Endothelial cell of umbilical vein (primary cell): ENCODE data around the gene GARIN5A. TPM values are rescaled to one million over a fixed set of nuclear protein-coding genes. Genes with fewer than 3 reads are reported as not detected.

Experiments used
- BruUV-seq: library from RNA; stranded (reverse); fragments of 400-500 nt; replicated peaks from 2 replicates; lab custom pipeline; 2021; lab: Mats Ljungman, UMichigan
- CTCF ChIA-PET: fragments of 300-600, 350-600 bp; sonication (Branson Sonifier 250); formaldehyde crosslinking; loops from one replicate; lab custom pipeline; 2021; ENCODE audit warnings: antibody characterized with exemption, inconsistent platforms; lab: Charles Lee
- POLR2A ChIA-PET: fragments of 300-600, 350-600 bp; sonication (Branson Sonifier 250); formaldehyde crosslinking; loops from one replicate; lab custom pipeline; 2021; ENCODE audit warnings: antibody characterized with exemption, inconsistent platforms; lab: Charles Lee
- DNase-seq: peaks from one replicate; pipeline ENCODE4 v3.0.0-alpha.2; 2011; ENCODE audit warnings: low read depth, low spot score
- FAIRE-seq: peaks from 2 replicates; lab custom pipeline; 2011; peaks lifted over from hg19 to GRCh38; lab: Jason Lieb, UNC
- H2AFZ ChIP-seq: 2 replicates; pipeline ENCODE4 v1.6.0; 2012; ENCODE audit warnings: low read depth, low read length, control low read depth, inconsistent platforms
- H3K27ac ChIP-seq: 2 replicates; pipeline ENCODE4 v1.5.1; 2011; ENCODE audit warnings: low read depth, mild to moderate bottlenecking, control low read depth, low read length, moderate library complexity; ENCODE audit not compliant: insufficient read depth
- H3K27me3 ChIP-seq, 2 experiments: 2 replicates each; pipeline versions ENCODE4 v1.6.0 to v1.6.1; 2011; ENCODE audit warnings: low read length in 2 of 2, mixed read lengths in 1 of 2; ENCODE audit not compliant: control insufficient read depth in 2 of 2, insufficient read depth in 2 of 2
- H3K36me3 ChIP-seq, 2 experiments: 2 replicates in 1 of 2; 3 replicates in 1 of 2; pipeline ENCODE4 v1.5.1; 2011; ENCODE audit warnings: low read length in 2 of 2, mild to moderate bottlenecking in 1 of 2, moderate library complexity in 1 of 2; ENCODE audit not compliant: control insufficient read depth in 2 of 2, insufficient read depth in 2 of 2; ENCODE audit errors: extremely low read depth in 1 of 2
- H3K4me1 ChIP-seq: 3 replicates; pipeline ENCODE4 v1.5.1; 2011; ENCODE audit warnings: mild to moderate bottlenecking, low read length; ENCODE audit not compliant: control insufficient read depth, insufficient read depth; ENCODE audit errors: extremely low read depth
- H3K4me2 ChIP-seq: 2 replicates; pipeline ENCODE4 v1.6.1; 2011; ENCODE audit warnings: low read length, control low read depth, mixed read lengths; ENCODE audit not compliant: insufficient read depth
- H3K4me3 ChIP-seq, 3 experiments: fragments of 200-600 bp in 1 of 3; sonication (generic), shearing (Covaris generic) in 1 of 3; replicated peaks in 1 of 3; 2 replicates each; pipeline ENCODE4 v1.5.1; 2011 to 2016; ENCODE audit warnings: control low read depth in 3 of 3, low read length in 3 of 3, mild to moderate bottlenecking in 2 of 3, inconsistent platforms in 1 of 3, low read depth in 1 of 3, moderate library complexity in 1 of 3; ENCODE audit not compliant: insufficient read depth in 1 of 3
- H3K79me2 ChIP-seq: 2 replicates; pipeline ENCODE4 v1.6.0; 2012; ENCODE audit warnings: low read length, inconsistent platforms; ENCODE audit not compliant: control insufficient read depth, insufficient read depth
- H3K9ac ChIP-seq: replicated peaks from 2 replicates; pipeline ENCODE3; 2011; ENCODE audit warnings: low read length, control low read depth; ENCODE audit not compliant: insufficient read depth; ENCODE audit errors: extremely low read depth
- H3K9me1 ChIP-seq: replicated peaks from 3 replicates; pipeline ENCODE4 v1.6.0; 2011; ENCODE audit warnings: mild to moderate bottlenecking, low read length; ENCODE audit not compliant: control insufficient read depth, insufficient read depth; ENCODE audit errors: extremely low read depth
- H3K9me3 ChIP-seq: replicated peaks from 2 replicates; pipeline ENCODE4 v1.5.1; 2012; ENCODE audit warnings: low read length, inconsistent platforms; ENCODE audit not compliant: control insufficient read depth, insufficient read depth
- H4K20me1 ChIP-seq: replicated peaks from 2 replicates; pipeline ENCODE3; 2011; ENCODE audit warnings: mild to moderate bottlenecking, low read length; ENCODE audit not compliant: control insufficient read depth, insufficient read depth; ENCODE audit errors: extremely low read depth
- EZH2 ChIP-seq: IDR thresholded peaks from 2 replicates; pipeline ENCODE4 v1.6.1; 2012; ENCODE audit warnings: borderline replicate concordance, low read depth, mild to moderate bottlenecking, moderate library complexity, low read length, inconsistent platforms; ENCODE audit not compliant: severe bottlenecking
- FOS ChIP-seq: IDR thresholded peaks from 2 replicates; pipeline ENCODE4 v1.6.1; 2011; ENCODE audit warnings: mild to moderate bottlenecking, low read length, moderate library complexity, borderline replicate concordance; ENCODE audit not compliant: insufficient read depth
- GATA2 ChIP-seq: IDR thresholded peaks from 2 replicates; pipeline ENCODE4 v1.7.0; 2011; ENCODE audit warnings: low read depth, mild to moderate bottlenecking, moderate library complexity, mixed read lengths, low read length; ENCODE audit not compliant: insufficient read length, insufficient read depth
- JUN ChIP-seq: IDR thresholded peaks from 2 replicates; pipeline ENCODE4 v1.6.1; 2011; ENCODE audit warnings: borderline replicate concordance, low read depth; ENCODE audit not compliant: insufficient read length, insufficient read depth
- MYC ChIP-seq: IDR thresholded peaks from one replicate; pipeline ENCODE4 v1.6.1; 2011; ENCODE audit warnings: mild to moderate bottlenecking, low read depth, low read length
- POLR2A ChIP-seq: IDR thresholded peaks from 2 replicates; pipeline ENCODE4 v1.6.1; 2012; ENCODE audit warnings: low read depth, mild to moderate bottlenecking, control low read depth, low read length
- POLR2AphosphoS5 ChIP-seq: IDR thresholded peaks from 2 replicates; pipeline ENCODE4 v1.6.1; 2012; ENCODE audit warnings: low read depth, mild to moderate bottlenecking, control low read depth, low read length, moderate library complexity; ENCODE audit not compliant: insufficient read depth
- dilution Hi-C: fragments of 300-500 bp; cut with MboI; formaldehyde crosslinking; loops from one replicate; pipeline ENCODE4 v1.15.0; 2019; ENCODE audit warnings: low sequenced_read_pairs; ENCODE audit not compliant: extremely low pct_ligation_motif_present
- intact Hi-C: fragments of 100-400 bp; cut with micrococcal nuclease; formaldehyde crosslinking; loops from one replicate; pipeline ENCODE4 v1.10.0; 2022
- polyA plus RNA-seq, 4 experiments: library from polyadenylated mRNA; depleted of rRNA in 3 of 4; stranded (reverse) in 3 of 4; unstranded in 1 of 4; fragments of >200 nt; gene quantifications; 2 replicates each; pipeline versions ENCODE4 v1.2.1 to v1.2.3, GENCODE V29; 2011 to 2012; ENCODE audit warnings: missing spikeins in 1 of 4
- total RNA-seq: library from RNA; stranded (reverse); gene quantifications from 2 replicates; pipeline ENCODE4 v1.2.3, GENCODE V29; 2021
- TF ChIP-seq, protein P1 (sequence below), 2 donors: IDR thresholded peaks; 1 replicate in 1 of 2; 2 replicates in 1 of 2; pipeline ENCODE4 v1.5.1; 2011; ENCODE audit warnings: low read length in 2 of 2, mild to moderate bottlenecking in 2 of 2, moderate library complexity in 2 of 2, control low read depth in 1 of 2, inconsistent platforms in 1 of 2, low read depth in 1 of 2; ENCODE audit not compliant: insufficient read depth in 1 of 2; ENCODE audit errors: extremely low read depth in 1 of 2
- TF ChIP-seq, protein P2 (sequence below): IDR thresholded peaks from 2 replicates; pipeline ENCODE4 v1.6.1; 2011; ENCODE audit not compliant: insufficient read depth, insufficient read length

Gene GARIN5A
- total and polyA plus RNA-seq, 2 donors (not counting 3 experiments of a cell fraction or from before 2014, with no cell fraction given) = 0.44 to 0.76 TPM

GRCh38 chr19:50450369-50451222, 26.1 kb downstream of the GARIN5A start:
- DNase-seq (no peak), FAIRE-seq (no peak)
- H3K4me1 ChIP-seq = no peaks in the 10 kb centered on the region
- no TSS peak for BruUV-seq
- intact Hi-C loops (no loop called here), dilution Hi-C loops (no loop called here)
- H3K79me2 ChIP-seq = no peaks in the 10 kb centered on the region
- CTCF ChIA-PET = interaction anchor here (1.3 kb wide), 1 partner anchor 13 kb away, joined by 4 read pairs; no protein-coding TSS in a partner anchor
- no peak overlapping the region for H3K4me3 ChIP-seq
- POLR2A ChIA-PET = no interaction called here
- H3K36me3 ChIP-seq = no peaks in the 10 kb centered on the region
- H4K20me1 ChIP-seq = no peaks in the 10 kb centered on the region
- no peaks in the 10 kb centered on the region for H3K27me3 ChIP-seq
- no peaks in the 10 kb centered on the region for H3K9me3 ChIP-seq
- no peak overlapping the region for H3K9ac ChIP-seq
- no peaks in the 10 kb centered on the region for H3K9me1 ChIP-seq
- H3K4me2 ChIP-seq = no peak overlapping the region
- no peak overlapping the region for H3K27ac ChIP-seq
- no peak for TF ChIP-seq GATA2
- no peak for TF ChIP-seq POLR2A
- TF ChIP-seq, protein P1, sequence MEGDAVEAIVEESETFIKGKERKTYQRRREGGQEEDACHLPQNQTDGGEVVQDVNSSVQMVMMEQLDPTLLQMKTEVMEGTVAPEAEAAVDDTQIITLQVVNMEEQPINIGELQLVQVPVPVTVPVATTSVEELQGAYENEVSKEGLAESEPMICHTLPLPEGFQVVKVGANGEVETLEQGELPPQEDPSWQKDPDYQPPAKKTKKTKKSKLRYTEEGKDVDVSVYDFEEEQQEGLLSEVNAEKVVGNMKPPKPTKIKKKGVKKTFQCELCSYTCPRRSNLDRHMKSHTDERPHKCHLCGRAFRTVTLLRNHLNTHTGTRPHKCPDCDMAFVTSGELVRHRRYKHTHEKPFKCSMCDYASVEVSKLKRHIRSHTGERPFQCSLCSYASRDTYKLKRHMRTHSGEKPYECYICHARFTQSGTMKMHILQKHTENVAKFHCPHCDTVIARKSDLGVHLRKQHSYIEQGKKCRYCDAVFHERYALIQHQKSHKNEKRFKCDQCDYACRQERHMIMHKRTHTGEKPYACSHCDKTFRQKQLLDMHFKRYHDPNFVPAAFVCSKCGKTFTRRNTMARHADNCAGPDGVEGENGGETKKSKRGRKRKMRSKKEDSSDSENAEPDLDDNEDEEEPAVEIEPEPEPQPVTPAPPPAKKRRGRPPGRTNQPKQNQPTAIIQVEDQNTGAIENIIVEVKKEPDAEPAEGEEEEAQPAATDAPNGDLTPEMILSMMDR (IDR thresholded peaks at IDR 0.05; ENCODE audit: extremely low read depth in 1 of 2, insufficient read depth in 1 of 2, low read depth in 1 of 2, low read length in 2 of 2) = no peak
- no peak for TF ChIP-seq JUN
- TF ChIP-seq FOS = no peak
- TF ChIP-seq, protein P2, sequence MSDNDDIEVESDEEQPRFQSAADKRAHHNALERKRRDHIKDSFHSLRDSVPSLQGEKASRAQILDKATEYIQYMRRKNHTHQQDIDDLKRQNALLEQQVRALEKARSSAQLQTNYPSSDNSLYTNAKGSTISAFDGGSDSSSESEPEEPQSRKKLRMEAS = no peak
- TF ChIP-seq EZH2 = no peak
- TF ChIP-seq POLR2AphosphoS5 = no peak
- TF ChIP-seq MYC = no peak
- no peak overlapping the region for H2AFZ ChIP-seq
